Stomach (tissue), 4 donors: ENCODE results near the gene CREB1.

ENCODE experiments used
- EP300 ChIP-seq: sonication (generic); formaldehyde crosslinking; IDR thresholded peaks from one replicate; pipeline ENCODE4 v1.6.1; 2017; ENCODE audit warnings: antibody characterized with exemption
- POLR2A ChIP-seq, 4 donors: fragments of 450-650 bp; IDR thresholded peaks; one replicate each; pipeline ENCODE4 v1.6.1; 2016; ENCODE audit warnings: antibody characterized with exemption in 4 of 4, control low read depth in 2 of 4, mild to moderate bottlenecking in 1 of 4, moderate library complexity in 1 of 4
- POLR2AphosphoS5 ChIP-seq, 3 donors: sonication (generic); formaldehyde crosslinking; IDR thresholded peaks; one replicate each; pipeline ENCODE4 v1.6.1; 2016; ENCODE audit warnings: antibody characterized with exemption in 3 of 3
- TF ChIP-seq, protein P1 (sequence below), 7 experiments: fragments of 450-650 bp in 4 of 7; fragments of 200-600 bp in 3 of 7; sonication (generic) in 3 of 7; IDR thresholded peaks; one replicate each; pipeline ENCODE4 v1.5.1; 2016 to 2019; ENCODE audit warnings: antibody characterized with exemption in 7 of 7, control low read depth in 2 of 7, mild to moderate bottlenecking in 1 of 7

DNA sequence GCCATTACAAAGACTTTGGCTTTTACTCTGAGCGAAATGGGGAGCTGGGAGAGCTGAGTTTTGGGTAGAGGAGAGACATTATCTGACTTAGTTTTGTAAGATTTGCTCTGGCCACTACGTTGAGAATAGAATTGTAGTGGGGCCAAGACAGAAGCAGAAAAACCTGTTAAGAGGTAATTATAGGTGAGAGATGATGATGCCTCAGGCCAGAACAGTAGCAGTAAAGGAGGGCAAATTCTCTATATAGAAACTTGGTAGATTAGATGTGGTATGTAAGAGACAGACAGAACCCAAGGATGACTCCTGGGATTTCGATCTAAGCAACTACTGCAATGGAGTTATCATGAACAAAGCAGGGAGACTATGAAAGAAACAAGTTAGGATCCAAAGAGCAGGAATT, 17.4 kb upstream of the CREB1 start:
- TF ChIP-seq, protein P1, sequence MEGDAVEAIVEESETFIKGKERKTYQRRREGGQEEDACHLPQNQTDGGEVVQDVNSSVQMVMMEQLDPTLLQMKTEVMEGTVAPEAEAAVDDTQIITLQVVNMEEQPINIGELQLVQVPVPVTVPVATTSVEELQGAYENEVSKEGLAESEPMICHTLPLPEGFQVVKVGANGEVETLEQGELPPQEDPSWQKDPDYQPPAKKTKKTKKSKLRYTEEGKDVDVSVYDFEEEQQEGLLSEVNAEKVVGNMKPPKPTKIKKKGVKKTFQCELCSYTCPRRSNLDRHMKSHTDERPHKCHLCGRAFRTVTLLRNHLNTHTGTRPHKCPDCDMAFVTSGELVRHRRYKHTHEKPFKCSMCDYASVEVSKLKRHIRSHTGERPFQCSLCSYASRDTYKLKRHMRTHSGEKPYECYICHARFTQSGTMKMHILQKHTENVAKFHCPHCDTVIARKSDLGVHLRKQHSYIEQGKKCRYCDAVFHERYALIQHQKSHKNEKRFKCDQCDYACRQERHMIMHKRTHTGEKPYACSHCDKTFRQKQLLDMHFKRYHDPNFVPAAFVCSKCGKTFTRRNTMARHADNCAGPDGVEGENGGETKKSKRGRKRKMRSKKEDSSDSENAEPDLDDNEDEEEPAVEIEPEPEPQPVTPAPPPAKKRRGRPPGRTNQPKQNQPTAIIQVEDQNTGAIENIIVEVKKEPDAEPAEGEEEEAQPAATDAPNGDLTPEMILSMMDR (IDR thresholded peaks at IDR 0.05) = no peak
- TF ChIP-seq POLR2AphosphoS5 (IDR thresholded peaks at IDR 0.05) = no peak
- TF ChIP-seq POLR2A (IDR thresholded peaks at IDR 0.05) = no peak
- TF ChIP-seq EP300 = no peak
